22Rv1 (cell line): ENCODE data around the gene CFAP410.

ENCODE experiments used
- H3K27ac ChIP-seq: fragments of 450-650 bp; 2 replicates; pipeline ENCODE4 v1.5.1; 2017
- CTCF ChIP-seq: fragments of 450-650 bp; IDR thresholded peaks from 2 replicates; pipeline ENCODE4 v1.5.1; 2017; ENCODE audit warnings: mild to moderate bottlenecking
- ZFX ChIP-seq: fragments of 450-650 bp; IDR thresholded peaks from 2 replicates; pipeline ENCODE4 v1.6.1; 2017; ENCODE audit warnings: antibody characterized with exemption, borderline replicate concordance

Gene CFAP410

GRCh38 chr21:44353191-44353970 lies 14.2 kb upstream of the CFAP410 start, which contains the start of gene TRPM2:
TRPM2 (plus strand) TSS chr21:44353621; CDS start chr21:44353701, 80 bp downstream.
- TF ChIP-seq CTCF (no peak), ZFX (no peak)
- H3K27ac ChIP-seq: no peak within 1 kb of the TSS

GRCh38 chr21:44352253-44352860 lies 13.2 kb upstream of the CFAP410 start:
- no peak overlapping the region for H3K27ac ChIP-seq
- TF ChIP-seq ZFX: no peak
- no peak for TF ChIP-seq CTCF

- TF ChIP-seq CTCF: no peak
- no peak for TF ChIP-seq ZFX
- no peak overlapping the region for H3K27ac ChIP-seq
Observed at GRCh38 chr21:44351535-44352252, 12.5 kb upstream of the CFAP410 start.

- H3K27ac ChIP-seq: no peak overlapping the region
Observed at GRCh38 chr21:44350773-44351481, 11.7 kb upstream of the CFAP410 start.

GRCh38 chr21:44349847-44350772 lies 10.9 kb upstream of the CFAP410 start:
- H3K27ac ChIP-seq: no peak overlapping the region
- TF ChIP-seq CTCF (no peak), ZFX (no peak)

More at GRCh38 chr21:44350773-44351481, 11.7 kb upstream of the CFAP410 start:
- TF ChIP-seq CTCF: no peak
- TF ChIP-seq ZFX: no peak

- no peak overlapping the region for H3K27ac ChIP-seq
- TF ChIP-seq ZFX (no peak), CTCF (no peak)
Observed at GRCh38 chr21:44349416-44349846, 10.2 kb upstream of the CFAP410 start.
